PC-3 (cell line): Measurements from ENCODE around the gene DUS1L. TPM values are rescaled to one million over a fixed set of nuclear protein-coding genes. Genes with fewer than 3 reads are reported as not detected.
A peak's percentile ranks its signal among the peaks of the same experiment; 100 is the strongest.

Experiments
- ATAC-seq: fragments of 200-7000 bp; cut with Tn5 transposase; 2 replicates; pipeline ENCODE4 v1.9.1; 2020; ENCODE audit warnings: mild to moderate bottlenecking, moderate library complexity
- BruUV-seq: library from RNA; stranded (reverse); fragments of 400-500 nt; replicated peaks from 2 replicates; lab custom pipeline; 2021; lab: Mats Ljungman, UMichigan
- CTCF ChIA-PET: fragments of 300-600 bp; sonication (Branson Sonifier 250); formaldehyde crosslinking; loops from one replicate; lab custom pipeline; 2022; ENCODE audit warnings: antibody characterized with exemption; lab: Charles Lee
- POLR2A ChIA-PET: fragments of 300-600 bp; sonication (Branson Sonifier 250); formaldehyde crosslinking; loops from one replicate; lab custom pipeline; 2022; ENCODE audit warnings: antibody characterized with exemption; ENCODE audit not compliant: unreplicated experiment; lab: Charles Lee
- DNase-seq: peaks from one replicate; pipeline ENCODE4 v3.0.0-alpha.2; 2015
- H2AFZ ChIP-seq: fragments of 300-600 bp; sonication (generic); 2 replicates; pipeline ENCODE4 v1.6.0; 2016; ENCODE audit warnings: antibody characterized with exemption, low read length
- H3F3A ChIP-seq: fragments of 300-600 bp; sonication (generic); one replicate; pipeline ENCODE4 v1.6.0; 2017; ENCODE audit warnings: antibody characterized with exemption, low read length, control low read depth, mild to moderate bottlenecking; ENCODE audit not compliant: unreplicated experiment
- H3K27ac ChIP-seq: fragments of 300-600 bp; sonication (generic); 2 replicates; pipeline ENCODE4 v1.5.1; 2016; ENCODE audit warnings: mild to moderate bottlenecking, low read length
- H3K27me3 ChIP-seq: fragments of 300-600 bp; sonication (generic); 2 replicates; pipeline ENCODE4 v1.6.1; 2016; ENCODE audit warnings: low read length, mixed read lengths
- H3K36me3 ChIP-seq: fragments of 300-600 bp; sonication (generic); 2 replicates; pipeline ENCODE4 v1.6.1; 2016; ENCODE audit warnings: low read depth, mixed run types, low read length, mixed read lengths
- H3K4me1 ChIP-seq: fragments of 300-600 bp; sonication (generic); 2 replicates; pipeline ENCODE4 v1.5.1; 2016; ENCODE audit warnings: low read length; ENCODE audit not compliant: insufficient read depth
- H3K4me2 ChIP-seq: fragments of 300-600 bp; sonication (generic); 2 replicates; pipeline ENCODE4 v1.6.0; 2016; ENCODE audit warnings: low read length
- H3K4me3 ChIP-seq: fragments of 300-600 bp; sonication (generic); 2 replicates; pipeline ENCODE4 v1.5.1; 2016; ENCODE audit warnings: mild to moderate bottlenecking, low read length, mixed read lengths
- H3K79me2 ChIP-seq: fragments of 300-600 bp; sonication (generic); 2 replicates; pipeline ENCODE4 v1.6.1; 2017; ENCODE audit warnings: low read length, mixed read lengths
- H3K9ac ChIP-seq: fragments of 300-600 bp; sonication (generic); 2 replicates; pipeline ENCODE4 v1.6.0; 2016; ENCODE audit warnings: mild to moderate bottlenecking, low read length
- H3K9me2 ChIP-seq: fragments of 300-600 bp; sonication (generic); replicated peaks from 2 replicates; pipeline ENCODE4 v1.6.1; 2016; ENCODE audit warnings: mixed run types, low read length, mixed read lengths
- H3K9me3 ChIP-seq: fragments of 300-600 bp; sonication (generic); 2 replicates; pipeline ENCODE4 v1.6.1; 2016; ENCODE audit warnings: low read length, mixed read lengths
- H4K20me1 ChIP-seq: fragments of 300-600 bp; sonication (generic); 2 replicates; pipeline ENCODE4 v1.6.1; 2016; ENCODE audit warnings: low read length, mixed read lengths
- EZH2 ChIP-seq: fragments of 300-600 bp; sonication (generic); IDR thresholded peaks from one replicate; pipeline ENCODE4 v1.6.1; 2017; ENCODE audit warnings: antibody characterized with exemption, mild to moderate bottlenecking, low read length; ENCODE audit not compliant: unreplicated experiment
- EZH2phosphoT487 ChIP-seq: fragments of 300-600 bp; sonication (generic); IDR thresholded peaks from 2 replicates; pipeline ENCODE4 v1.6.1; 2018; ENCODE audit warnings: mild to moderate bottlenecking, antibody characterized with exemption, low read length, borderline replicate concordance
- intact Hi-C: fragments of 100-400 bp; cut with micrococcal nuclease; formaldehyde crosslinking; loops from 2 replicates; pipeline ENCODE4 v1.9.0; 2023
- total RNA-seq: library from RNA; depleted of rRNA; stranded (reverse); fragments of >200 nt; gene quantifications from 2 replicates; pipeline ENCODE4 v1.2.3, GENCODE V29; 2014
- TF ChIP-seq, protein P1 (sequence below): fragments of 300-600 bp; sonication (generic); conservative IDR thresholded peaks from 2 replicates; pipeline ENCODE4 v1.5.1; 2017; ENCODE audit warnings: antibody characterized with exemption, low read depth, mild to moderate bottlenecking, low read length

DUS1L gene
- total RNA-seq, 1 experiment from 2014 or later, result 205 TPM

DNA sequence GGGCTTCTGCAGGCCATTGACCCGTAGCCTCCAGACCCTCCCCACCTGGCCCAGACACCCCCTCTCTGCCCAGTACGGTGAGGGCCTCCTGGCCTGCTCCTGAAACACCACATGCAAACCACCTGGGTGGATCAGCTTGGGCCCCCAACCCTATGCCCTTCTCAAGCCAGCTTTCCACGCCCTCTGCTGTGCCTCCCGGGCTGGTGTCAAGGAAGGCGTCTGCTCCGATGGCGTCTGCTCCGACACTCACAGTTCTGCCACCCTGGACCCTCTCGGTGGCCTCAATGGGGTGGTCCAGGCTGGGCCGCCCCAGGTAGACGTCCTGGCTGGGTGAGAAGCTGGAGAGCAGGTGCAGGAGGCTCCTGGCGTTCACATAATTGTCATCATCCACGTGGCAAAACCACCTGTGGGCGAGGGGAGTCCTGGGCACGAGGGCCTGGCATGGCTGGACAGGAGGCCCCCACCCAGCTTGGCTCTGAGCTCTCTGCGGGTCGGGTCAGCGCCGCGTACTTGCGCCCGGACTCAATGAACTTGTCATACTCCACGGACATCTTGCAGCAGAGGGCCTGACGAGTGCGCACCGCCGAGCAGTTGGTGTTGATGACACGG, 15.3 kb downstream of the DUS1L start:
- POLR2A ChIA-PET, result no interaction called here
- intact Hi-C loops, result no loop called here

DNA sequence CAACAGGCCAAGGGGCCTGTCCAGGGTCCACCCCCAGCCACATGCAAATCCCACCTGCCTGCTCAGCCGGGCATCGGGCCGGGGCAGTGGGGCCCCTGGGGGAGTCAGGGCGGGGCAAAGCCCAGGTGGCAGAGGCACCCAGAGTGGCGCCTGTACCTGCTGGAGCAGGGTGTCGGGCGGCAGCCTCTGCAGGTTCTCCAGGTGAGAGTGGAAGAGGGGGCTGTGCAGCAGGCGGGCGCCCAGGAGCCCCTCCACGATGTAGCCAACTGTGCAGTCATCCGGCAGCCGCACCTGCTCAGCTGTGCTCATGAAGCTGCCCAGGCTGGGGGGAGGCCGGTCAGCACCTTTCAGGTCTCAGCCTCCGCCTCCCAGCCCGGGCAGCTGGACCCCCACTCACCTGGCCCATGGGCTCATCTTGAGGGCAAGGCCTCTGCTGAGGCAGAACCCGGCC, 16.1 kb downstream of the DUS1L start:
- Histone ChIP-seq H3K27me3 (no peaks in the 10 kb centered on the region), H3K9me3 (no peaks in the 10 kb centered on the region), H2AFZ (no peak overlapping the region), H3K79me2 (peaks cover 28% of the 10 kb centered on the region), H3K4me3 (no peak overlapping the region), H3K4me1 (peaks cover 8% of the 10 kb centered on the region; the same call in 1 of the 2 replicates), H3K9me2 (no peaks in the 10 kb centered on the region), H3K27ac (no peak overlapping the region), H3K4me2 (no peak overlapping the region), H4K20me1 (no peaks in the 10 kb centered on the region), H3K9ac (no peak overlapping the region), H3F3A (no peaks in the 10 kb centered on the region), H3K36me3 (no peaks in the 10 kb centered on the region; the same call in 1 of the 2 replicates)
- TF ChIP-seq EZH2phosphoT487 (no peak), EZH2 (no peak)
- TF ChIP-seq, protein P1, sequence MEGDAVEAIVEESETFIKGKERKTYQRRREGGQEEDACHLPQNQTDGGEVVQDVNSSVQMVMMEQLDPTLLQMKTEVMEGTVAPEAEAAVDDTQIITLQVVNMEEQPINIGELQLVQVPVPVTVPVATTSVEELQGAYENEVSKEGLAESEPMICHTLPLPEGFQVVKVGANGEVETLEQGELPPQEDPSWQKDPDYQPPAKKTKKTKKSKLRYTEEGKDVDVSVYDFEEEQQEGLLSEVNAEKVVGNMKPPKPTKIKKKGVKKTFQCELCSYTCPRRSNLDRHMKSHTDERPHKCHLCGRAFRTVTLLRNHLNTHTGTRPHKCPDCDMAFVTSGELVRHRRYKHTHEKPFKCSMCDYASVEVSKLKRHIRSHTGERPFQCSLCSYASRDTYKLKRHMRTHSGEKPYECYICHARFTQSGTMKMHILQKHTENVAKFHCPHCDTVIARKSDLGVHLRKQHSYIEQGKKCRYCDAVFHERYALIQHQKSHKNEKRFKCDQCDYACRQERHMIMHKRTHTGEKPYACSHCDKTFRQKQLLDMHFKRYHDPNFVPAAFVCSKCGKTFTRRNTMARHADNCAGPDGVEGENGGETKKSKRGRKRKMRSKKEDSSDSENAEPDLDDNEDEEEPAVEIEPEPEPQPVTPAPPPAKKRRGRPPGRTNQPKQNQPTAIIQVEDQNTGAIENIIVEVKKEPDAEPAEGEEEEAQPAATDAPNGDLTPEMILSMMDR, result no peak
- no peak for ATAC-seq
- intact Hi-C loops, result no loop called here
- DNase-seq, result no peak
- BruUV-seq, result no TSS peak
- ChIA-PET POLR2A (no interaction called here), CTCF (no interaction called here)

More for the DNA sequence above, 15.3 kb downstream of the DUS1L start:
- Histone ChIP-seq H2AFZ (no peak overlapping the region), H3K27me3 (no peaks in the 10 kb centered on the region), H3K4me1 (peaks cover 8% of the 10 kb centered on the region; the same call in 1 of the 2 replicates), H4K20me1 (no peaks in the 10 kb centered on the region), H3K9me2 (no peaks in the 10 kb centered on the region), H3K9me3 (no peaks in the 10 kb centered on the region), H3K36me3 (no peaks in the 10 kb centered on the region; the same call in 1 of the 2 replicates), H3K79me2 (peaks cover 28% of the 10 kb centered on the region), H3F3A (no peaks in the 10 kb centered on the region), H3K4me3 (peak overlapping the region; percentile 81), H3K4me2 (peak overlapping the region; percentile 97), H3K9ac (no peak overlapping the region), H3K27ac (no peak overlapping the region)
- no peak for ATAC-seq
- DNase-seq, result no peak
- CTCF ChIA-PET, result no interaction called here
- TSS peak; percentile 34 for BruUV-seq
- TF ChIP-seq, protein P1, result no peak
- TF ChIP-seq EZH2 (no peak), EZH2phosphoT487 (no peak)

DNA sequence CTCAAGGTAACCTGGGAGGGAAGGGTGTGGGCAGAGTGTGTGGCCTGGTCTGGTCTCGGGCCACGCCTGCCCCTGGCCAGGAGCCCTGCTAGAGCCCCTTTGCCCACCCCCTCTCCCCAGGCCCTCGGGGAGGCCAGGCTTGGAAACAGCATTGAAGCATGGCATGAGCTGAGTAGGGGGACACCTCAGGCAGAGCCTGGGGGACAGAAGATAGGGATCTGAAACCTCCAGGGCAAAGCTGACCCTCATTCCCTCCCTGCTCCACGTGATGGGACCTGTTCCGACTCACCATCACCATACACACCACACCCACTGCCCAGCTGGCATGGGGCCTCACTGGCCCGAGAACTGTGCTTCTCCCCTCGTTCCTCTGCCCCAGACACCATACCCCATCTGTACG, 16.5 kb downstream of the DUS1L start:
- Histone ChIP-seq H2AFZ (no peak overlapping the region), H3K27ac (no peak overlapping the region), H3K4me1 (peaks cover 8% of the 10 kb centered on the region; the same call in 1 of the 2 replicates), H3K9me2 (no peaks in the 10 kb centered on the region), H3K4me2 (no peak overlapping the region), H4K20me1 (no peaks in the 10 kb centered on the region), H3K9me3 (no peaks in the 10 kb centered on the region), H3F3A (no peaks in the 10 kb centered on the region), H3K9ac (no peak overlapping the region), H3K79me2 (peaks cover 28% of the 10 kb centered on the region), H3K36me3 (no peaks in the 10 kb centered on the region; the same call in 1 of the 2 replicates), H3K4me3 (no peak overlapping the region), H3K27me3 (no peaks in the 10 kb centered on the region)
- intact Hi-C loops, result no loop called here
- no TSS peak for BruUV-seq
- ChIA-PET CTCF (no interaction called here), POLR2A (no interaction called here)
- ATAC-seq (no peak), DNase-seq (no peak)
- TF ChIP-seq EZH2, result no peak
